Measurements from ENCODE around the gene TOMM34.

The TOMM34 gene

DNA sequence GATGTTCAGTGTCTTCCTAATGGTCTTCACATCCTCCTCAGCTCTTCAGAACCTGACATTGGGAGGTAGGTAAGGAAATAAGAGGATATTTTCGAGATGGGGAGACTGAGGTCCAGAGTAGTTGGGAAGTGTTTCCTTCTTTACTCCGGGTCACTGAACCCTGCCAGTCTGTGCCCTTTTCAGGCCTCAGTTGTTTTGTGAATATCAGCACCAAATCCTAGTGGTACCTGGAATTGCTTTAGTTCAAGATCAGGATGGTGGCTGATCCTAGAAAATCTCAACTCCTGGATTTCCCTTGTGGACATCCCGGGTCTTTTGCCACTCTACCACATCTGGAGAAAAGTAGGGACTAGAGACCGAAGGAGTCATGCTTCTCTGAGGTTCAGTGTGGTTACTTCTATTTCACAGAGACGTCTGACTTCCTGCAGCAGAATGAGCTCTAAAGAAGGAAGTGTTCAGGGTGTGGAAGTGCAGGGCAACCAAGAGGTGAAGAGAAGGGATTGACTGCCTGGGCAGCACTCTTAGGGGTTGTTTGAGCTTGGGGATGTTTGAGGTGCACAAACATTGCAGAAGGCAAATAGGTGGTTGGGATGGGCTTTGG is 7.1 kb upstream of the TOMM34 start:
- no peaks in the 10 kb centered on the region for H3K27me3 ChIP-seq
- no peak for DNase-seq
- no peak for TF ChIP-seq CTCF (IDR thresholded peaks at IDR 0.05)
- intact Hi-C loops (cut with DNase I; ENCODE audit: low total_unique reads), result no loop called here
- peaks cover 0 to 3% (median 1%) of the 10 kb centered on the region in 3 donors for H3K36me3 ChIP-seq
- no peaks in the 10 kb centered on the region for H3K9me3 ChIP-seq
- peaks cover 0 to 24% (median 10%) of the 10 kb centered on the region in 4 donors for H3K4me1 ChIP-seq
- peak overlapping the region; percentile 71 to 92 for H3K4me3 ChIP-seq
- H3K27ac ChIP-seq, result peak overlapping the region; percentile 85 to 88

DNA sequence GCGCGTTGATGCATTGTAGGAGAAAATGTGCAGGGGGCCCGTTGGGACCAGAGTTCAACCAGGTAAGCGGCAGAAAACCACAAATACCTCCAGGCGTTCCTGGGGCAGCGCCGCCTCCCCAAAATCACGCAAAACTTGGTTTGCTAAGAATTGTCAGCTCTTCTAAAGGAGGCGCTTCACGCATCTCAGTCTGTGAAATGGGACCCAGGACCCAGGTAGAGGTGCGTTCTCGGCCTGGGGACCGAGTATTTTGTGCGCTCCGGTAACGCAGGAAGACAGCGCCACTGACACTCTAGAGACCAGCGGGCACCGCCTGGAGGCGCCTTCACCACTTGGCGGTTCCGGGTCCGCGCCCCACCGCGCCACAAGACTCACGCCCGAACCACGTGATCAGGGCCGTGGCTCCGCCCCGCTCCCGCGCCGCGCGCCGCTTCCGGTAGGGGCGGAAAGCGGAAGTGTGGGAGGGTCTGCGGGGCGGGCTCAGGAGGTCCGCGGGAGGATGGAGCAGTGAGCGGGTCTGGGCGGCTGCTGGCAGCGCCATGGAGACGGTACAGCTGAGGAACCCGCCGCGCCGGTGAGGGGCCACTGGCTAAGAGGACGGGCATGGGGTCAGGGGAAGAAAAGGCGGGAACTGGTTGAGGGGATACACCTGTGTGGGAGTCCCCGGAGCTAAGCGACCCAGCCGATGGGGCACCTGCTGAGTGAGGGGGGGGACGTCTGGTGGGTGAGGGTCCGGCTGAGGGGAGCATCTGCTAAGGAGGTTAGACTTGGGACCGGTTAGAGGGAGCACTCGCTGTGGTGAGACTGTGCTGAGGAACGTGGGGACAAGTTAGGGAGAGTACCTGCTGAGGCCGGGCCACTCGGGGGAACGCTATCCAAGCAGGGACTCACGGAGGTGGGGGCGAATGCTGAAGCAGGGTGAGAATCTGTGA is 6.1 kb upstream of the TOMM34 start, which contains the start of gene STK4:
Gene STK4, plus strand, starts transcription at position 483 of the 932 bp plus-strand sequence. Its CDS starts 57 bp downstream, at position 540.
- TF ChIP-seq CTCF (IDR thresholded peaks at IDR 0.05), result peak; percentile 47 to 52
- no peaks in the 10 kb centered on the region for H3K9me3 ChIP-seq
- no peaks in the 10 kb centered on the region for H3K27me3 ChIP-seq
- H3K36me3 ChIP-seq, result no peaks in the 10 kb centered on the region
- peaks cover 0 to 24% (median 10%) of the 10 kb centered on the region in 4 donors for H3K4me1 ChIP-seq
- H3K4me3 ChIP-seq, result peak within 1 kb of the TSS; percentile 71 to 92
- intact Hi-C loops (cut with DNase I; ENCODE audit: low total_unique reads), result no loop called here
- peak; percentile 91 to 97 for DNase-seq
- peak within 1 kb of the TSS; percentile 85 to 88 for H3K27ac ChIP-seq

- peak overlapping the region; percentile 71 to 92 for H3K4me3 ChIP-seq
- TF ChIP-seq CTCF (IDR thresholded peaks at IDR 0.05), result no peak
- peak overlapping the region; percentile 85 to 88 for H3K27ac ChIP-seq
- intact Hi-C loops (cut with DNase I; ENCODE audit: low total_unique reads), result no loop called here
- no peaks in the 10 kb centered on the region for H3K9me3 ChIP-seq
- no peaks in the 10 kb centered on the region for H3K27me3 ChIP-seq
- no peaks in the 10 kb centered on the region for H3K36me3 ChIP-seq
- no peak for DNase-seq
- peaks cover 0 to 28% (median 13%) of the 10 kb centered on the region in 4 donors for H3K4me1 ChIP-seq
These were observed 5.4 kb upstream of the TOMM34 start for GRCh38 chr20:44965651-44966029.

- no peaks in the 10 kb centered on the region for H3K36me3 ChIP-seq
- no peaks in the 10 kb centered on the region for H3K27me3 ChIP-seq
- no peak for TF ChIP-seq CTCF (IDR thresholded peaks at IDR 0.05)
- no peak for DNase-seq
- intact Hi-C loops (cut with DNase I; ENCODE audit: low total_unique reads), result loop anchor here (5.0 kb wide), 1 partner anchor 76 kb away; the partner anchor contains the start of gene YWHAB
- no peak overlapping the region for H3K4me3 ChIP-seq
- H3K27ac ChIP-seq, result no peak overlapping the region
- H3K9me3 ChIP-seq, result no peaks in the 10 kb centered on the region
- peaks cover 0 to 41% (median 23%) of the 10 kb centered on the region in 4 donors for H3K4me1 ChIP-seq
These were observed 3.4 kb upstream of the TOMM34 start for GRCh38 chr20:44963325-44964215.

DNA sequence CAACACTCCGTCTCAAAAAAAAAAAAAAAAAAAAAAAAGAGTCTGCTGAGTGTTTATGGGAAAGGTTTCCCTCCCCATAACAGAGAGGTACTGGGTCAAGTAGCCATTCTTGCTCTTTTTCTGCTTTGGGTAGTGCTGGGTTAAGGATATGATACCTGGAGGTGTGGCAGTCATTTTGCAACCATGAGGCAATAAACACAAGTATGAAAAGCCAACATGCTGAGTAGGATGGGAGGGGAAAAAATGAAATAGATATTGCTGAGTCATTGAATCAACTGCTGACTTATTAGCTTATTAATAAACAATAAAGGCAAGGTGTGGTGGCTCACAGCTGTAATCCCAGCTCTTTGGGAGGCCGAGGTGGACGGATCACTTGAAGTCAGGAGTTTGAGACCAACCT is 2.3 kb upstream of the TOMM34 start:
- no peak for DNase-seq
- Histone ChIP-seq H3K27me3 (no peaks in the 10 kb centered on the region), H3K4me3 (no peak overlapping the region), H3K9me3 (no peaks in the 10 kb centered on the region), H3K4me1 (peaks cover 0 to 35% (median 20%) of the 10 kb centered on the region in 4 donors), H3K27ac (no peak overlapping the region), H3K36me3 (no peaks in the 10 kb centered on the region)
- intact Hi-C loops (cut with DNase I; ENCODE audit: low total_unique reads), result loop anchor here (5.0 kb wide), 1 partner anchor 75 kb away; the partner anchor contains the start of gene YWHAB
- no peak for TF ChIP-seq CTCF (IDR thresholded peaks at IDR 0.05)
